CD14-positive monocyte (primary cell): ENCODE results near the gene CYP20A1. TPM values are rescaled to one million over a fixed set of nuclear protein-coding genes. Genes with fewer than 3 reads are reported as not detected.

Source experiments
- DNase-seq, 3 donors: peaks; one replicate each; pipeline ENCODE4 v3.0.0-alpha.2; 2011 to 2022
- H2AFZ ChIP-seq: 2 replicates; pipeline ENCODE4 v1.6.0; 2012; ENCODE audit warnings: mild to moderate bottlenecking, low read depth, low read length, inconsistent platforms; ENCODE audit not compliant: insufficient read depth, poor library complexity, severe bottlenecking
- H3K27ac ChIP-seq, 2 donors: 1 replicate in 1 of 2; 2 replicates in 1 of 2; pipeline ENCODE4 v1.5.1; 2012 to 2013; ENCODE audit warnings: low read length in 2 of 2, control low read depth in 1 of 2, inconsistent platforms in 1 of 2, low read depth in 1 of 2, mild to moderate bottlenecking in 1 of 2
- H3K27me3 ChIP-seq, 2 donors: one replicate each; pipeline versions ENCODE4 v1.6.0 to v1.6.1; 2011 to 2013; ENCODE audit warnings: low read length in 2 of 2; ENCODE audit not compliant: control insufficient read depth in 2 of 2, insufficient read depth in 2 of 2
- H3K36me3 ChIP-seq, 2 donors: replicated peaks in 1 of 2; 1 replicate in 1 of 2; 2 replicates in 1 of 2; pipeline versions ENCODE4 v1.5.1 to v1.6.1; 2012 to 2013; ENCODE audit warnings: low read length in 2 of 2, control low read depth in 1 of 2, inconsistent platforms in 1 of 2, mild to moderate bottlenecking in 1 of 2; ENCODE audit not compliant: insufficient read depth in 2 of 2, control insufficient read depth in 1 of 2
- H3K4me1 ChIP-seq, 2 donors: 1 replicate in 1 of 2; 2 replicates in 1 of 2; pipeline versions ENCODE4 v1.5.1 to v1.6.1; 2012 to 2013; ENCODE audit warnings: low read length in 2 of 2, control low read depth in 1 of 2, inconsistent platforms in 1 of 2, mild to moderate bottlenecking in 1 of 2, moderate library complexity in 1 of 2; ENCODE audit not compliant: insufficient read depth in 2 of 2, control insufficient read depth in 1 of 2
- H3K4me2 ChIP-seq: replicated peaks from 2 replicates; pipeline ENCODE3; 2012; ENCODE audit warnings: low read length, moderate library complexity, mild to moderate bottlenecking; ENCODE audit not compliant: poor library complexity, severe bottlenecking; ENCODE audit errors: extremely low read depth
- H3K4me3 ChIP-seq, 3 experiments: fragments of 200-600 bp in 1 of 3; sonication (generic) in 1 of 3; replicated peaks in 1 of 3; 1 replicate in 2 of 3; 2 replicates in 1 of 3; pipeline ENCODE4 v1.5.1; 2011 to 2013; ENCODE audit warnings: low read length in 3 of 3, mild to moderate bottlenecking in 3 of 3, control low read depth in 2 of 3, low read depth in 2 of 3, inconsistent platforms in 1 of 3, moderate library complexity in 1 of 3
- H3K79me2 ChIP-seq: 2 replicates; pipeline ENCODE4 v1.6.0; 2012; ENCODE audit warnings: mild to moderate bottlenecking, control low read depth, inconsistent platforms, low read length, moderate library complexity; ENCODE audit not compliant: insufficient read depth
- H3K9ac ChIP-seq: 2 replicates; pipeline ENCODE4 v1.6.0; 2017; ENCODE audit warnings: low read length, mild to moderate bottlenecking; ENCODE audit not compliant: insufficient read depth, poor library complexity, severe bottlenecking
- H3K9me3 ChIP-seq, 2 donors: replicated peaks in 1 of 2; 1 replicate in 1 of 2; 2 replicates in 1 of 2; pipeline versions ENCODE4 v1.5.1 to v1.6.1; 2012 to 2013; ENCODE audit warnings: low read length in 2 of 2, control low read depth in 1 of 2; ENCODE audit not compliant: control insufficient read depth in 1 of 2, insufficient read depth in 1 of 2
- H4K20me1 ChIP-seq: 2 replicates; pipeline ENCODE4 v1.6.0; 2012; ENCODE audit warnings: mild to moderate bottlenecking, low read length, control low read depth, moderate library complexity; ENCODE audit not compliant: insufficient read depth
- H3K27ac Mint-ChIP-seq, 7 donors: one replicate each; pipeline ENCODE4 v1.8.0; 2020; ENCODE audit warnings: mild to moderate bottlenecking in 7 of 7, mixed read lengths in 7 of 7, moderate library complexity in 6 of 7, inconsistent platforms in 2 of 7
- H3K27me3 Mint-ChIP-seq, 3 donors: one replicate each; pipeline ENCODE4 v1.8.0; 2021 to 2022; ENCODE audit warnings: low read depth in 3 of 3, mild to moderate bottlenecking in 3 of 3, mixed read lengths in 3 of 3, moderate library complexity in 3 of 3, inconsistent platforms in 1 of 3
- H3K36me3 Mint-ChIP-seq, 2 donors: one replicate each; pipeline ENCODE4 v1.8.0; 2020; ENCODE audit warnings: mixed read lengths in 2 of 2, inconsistent platforms in 1 of 2, mild to moderate bottlenecking in 1 of 2
- H3K4me1 Mint-ChIP-seq: one replicate; pipeline ENCODE4 v1.8.0; 2020; ENCODE audit warnings: mild to moderate bottlenecking, mixed read lengths
- H3K4me3 Mint-ChIP-seq, 2 donors: one replicate each; pipeline ENCODE4 v1.8.0; 2020; ENCODE audit warnings: mild to moderate bottlenecking in 2 of 2, mixed read lengths in 2 of 2, moderate library complexity in 1 of 2
- H3K9me3 Mint-ChIP-seq, 7 donors: one replicate each; pipeline ENCODE4 v1.8.0; 2020 to 2022; ENCODE audit warnings: mixed read lengths in 7 of 7, mild to moderate bottlenecking in 6 of 7, moderate library complexity in 6 of 7, inconsistent platforms in 2 of 7
- CTCF ChIP-seq: fragments of 200-600 bp; IDR thresholded peaks from one replicate; pipeline ENCODE4 v1.8.0; 2022; ENCODE audit warnings: antibody characterized with exemption, mild to moderate bottlenecking
- WGBS: methylation state at CpG from one replicate; pipeline ENCODE4 v1.1.5; 2013; ENCODE audit warnings: missing lambda C conversion rate; ENCODE audit not compliant: insufficient coverage; 5-methylcytosine and 5-hydroxymethylcytosine counted together
- intact Hi-C, 2 donors: fragments of 100-400 bp; cut with micrococcal nuclease; formaldehyde crosslinking; loops; one replicate each; pipeline versions ENCODE4 v1.15.0 to v1.15.1; 2023
- polyA plus RNA-seq, 3 donors: library from polyadenylated mRNA; depleted of rRNA in 1 of 3; unstranded in 2 of 3; stranded (reverse) in 1 of 3; fragments of 300-500 nt in 2 of 3; fragments of >200 nt in 1 of 3; fragmentation: Illumina TruSeq in 2 of 3; gene quantifications; 1 replicate in 2 of 3; 2 replicates in 1 of 3; pipeline ENCODE4 v1.2.3, GENCODE V29; 2012 to 2021

The CYP20A1 gene
- polyA plus RNA-seq, 3 donors = 13.3 to 17.6 (median 15.4) TPM

GRCh38 chr2:203328760-203329540 lies 90.1 kb downstream of the CYP20A1 start:
- DNase-seq = no peak
- no peaks in the 10 kb centered on the region for H4K20me1 ChIP-seq
- no peaks in the 10 kb centered on the region for H3K27me3 ChIP-seq
- H3K9ac ChIP-seq = peak overlapping the region; percentile 73
- WGBS = 0% methylated on average over 20 of the region's 31 CpGs
- H3K36me3 ChIP-seq = no peaks in the 10 kb centered on the region
- intact Hi-C loops = no loop called here
- TF ChIP-seq CTCF = no peak
- Mint-ChIP-seq H3K27me3 (peaks cover 7 to 12% (median 9%) of the 10 kb centered on the region in 3 donors), H3K36me3 (peaks cover 0 to 2% of the 10 kb centered on the region in 2 donors), H3K27ac (no peak overlapping the region), H3K4me1 (peaks cover 18% of the 10 kb centered on the region), H3K9me3 (peaks cover 0 to 2% (median 0%) of the 10 kb centered on the region in 7 donors), H3K4me3 (peak overlapping the region; percentile 89 to 98)
- H3K27ac ChIP-seq = peak overlapping the region in 1 of 2 donors; percentile 17
- peak overlapping the region; percentile 81 to 95 (median 88) for H3K4me3 ChIP-seq
- peaks cover 13 to 19% of the 10 kb centered on the region in 2 donors for H3K4me1 ChIP-seq
- H3K9me3 ChIP-seq = no peaks in the 10 kb centered on the region
- peak overlapping the region; percentile 89 for H3K4me2 ChIP-seq
- no peaks in the 10 kb centered on the region for H3K79me2 ChIP-seq
- H2AFZ ChIP-seq = peak overlapping the region; percentile 98

GRCh38 chr2:203330434-203330833 lies 91.6 kb downstream of the CYP20A1 start:
- H3K79me2 ChIP-seq = no peaks in the 10 kb centered on the region
- no peaks in the 10 kb centered on the region for H3K36me3 ChIP-seq
- Mint-ChIP-seq H3K27ac (no peak overlapping the region), H3K4me1 (peaks cover 18% of the 10 kb centered on the region), H3K4me3 (no peak overlapping the region), H3K27me3 (peaks cover 7 to 12% (median 9%) of the 10 kb centered on the region in 3 donors), H3K36me3 (peaks cover 0 to 2% of the 10 kb centered on the region in 2 donors), H3K9me3 (peaks cover 0 to 2% (median 0%) of the 10 kb centered on the region in 7 donors)
- H3K4me3 ChIP-seq = no peak overlapping the region
- no peak for DNase-seq
- H4K20me1 ChIP-seq = no peaks in the 10 kb centered on the region
- H3K27ac ChIP-seq = no peak overlapping the region
- H3K9ac ChIP-seq = no peak overlapping the region
- no peak overlapping the region for H3K4me2 ChIP-seq
- no peak overlapping the region for H2AFZ ChIP-seq
- TF ChIP-seq CTCF = no peak
- H3K27me3 ChIP-seq = no peaks in the 10 kb centered on the region
- intact Hi-C loops = no loop called here
- H3K9me3 ChIP-seq = no peaks in the 10 kb centered on the region
- H3K4me1 ChIP-seq = peaks cover 13 to 19% of the 10 kb centered on the region in 2 donors
